Kidney (tissue), 14 donors: ENCODE measurements around the gene BOD1L1. TPM values are rescaled to one million over a fixed set of nuclear protein-coding genes. Genes with fewer than 3 reads are reported as not detected.

ENCODE experiments used
- DNase-seq, 5 donors: peaks; one replicate each; pipeline ENCODE4 v3.0.0-alpha.2; 2013 to 2020
- FAIRE-seq: peaks from 2 replicates; lab custom pipeline; 2012; peaks lifted over from hg19 to GRCh38; lab: Jason Lieb, UNC
- H3K27ac ChIP-seq, 2 donors: one replicate each; pipeline ENCODE4 v1.7.0; 2013; ENCODE audit warnings: low read depth in 2 of 2, low read length in 2 of 2, inconsistent platforms in 1 of 2
- H3K27me3 ChIP-seq: one replicate; pipeline ENCODE4 v1.7.1; 2013; ENCODE audit warnings: low read length, inconsistent platforms; ENCODE audit not compliant: control insufficient read depth, insufficient read depth
- H3K36me3 ChIP-seq, 3 donors: one replicate each; pipeline versions ENCODE4 v1.7.0 to v1.7.1; 2013; ENCODE audit warnings: low read length in 3 of 3, control low read depth in 1 of 3, inconsistent platforms in 1 of 3; ENCODE audit not compliant: insufficient read depth in 3 of 3, control insufficient read depth in 2 of 3
- H3K4me1 ChIP-seq, 3 donors: one replicate each; pipeline versions ENCODE4 v1.7.0 to v1.7.1; 2013; ENCODE audit warnings: low read length in 3 of 3, inconsistent platforms in 1 of 3, low read depth in 1 of 3; ENCODE audit not compliant: control insufficient read depth in 2 of 3, insufficient read depth in 2 of 3
- H3K4me3 ChIP-seq, 3 donors: one replicate each; pipeline versions ENCODE4 v1.7.0 to v1.8.1; 2013; ENCODE audit warnings: low read length in 3 of 3, control low read depth in 1 of 3, inconsistent platforms in 1 of 3
- H3K9ac ChIP-seq, 3 donors: one replicate each; pipeline versions ENCODE4 v1.7.0 to v1.7.1; 2013; ENCODE audit warnings: low read length in 3 of 3, control low read depth in 1 of 3, inconsistent platforms in 1 of 3
- H3K9me3 ChIP-seq, 3 donors: one replicate each; pipeline versions ENCODE4 v1.7.0 to v1.7.1; 2013; ENCODE audit warnings: low read length in 3 of 3, control low read depth in 1 of 3, inconsistent platforms in 1 of 3; ENCODE audit not compliant: control insufficient read depth in 2 of 3, insufficient read depth in 1 of 3
- intact Hi-C: fragments of 100-400 bp; cut with DNase I; formaldehyde crosslinking; loops from one replicate; pipeline ENCODE4 v1.11.1; 2022
- polyA plus RNA-seq: library from polyadenylated mRNA; stranded (reverse); fragments of 350-450 nt; fragmentation: Illumina TruSeq; extraction: RNeasy Lipid Tissue Mini Kit (QIAGEN cat#74804); gene quantifications from one replicate; pipeline ENCODE4 v1.2.3, GENCODE V29; 2014; ENCODE audit warnings: low read depth, low replicate concordance; ENCODE audit not compliant: insufficient read depth
- total RNA-seq: library from RNA; stranded (reverse); fragmentation: NEBNext Ultra II Directional; extraction: Animal tissue kit (Norgen Biotek cat#: 25700); gene quantifications from one replicate; pipeline ENCODE4 v1.2.1, GENCODE V29; 2021
- TF ChIP-seq, protein P1 (sequence below): IDR thresholded peaks from 3 replicates; pipeline ENCODE4 v1.5.1; 2012; ENCODE audit warnings: mild to moderate bottlenecking, moderate library complexity, borderline replicate concordance; ENCODE audit not compliant: insufficient read depth; ENCODE audit errors: extremely low read depth
- donor health status: control.
- donor health status: control.
- donor health status: control.
- donor health status: control.
- donor health status: control.
- donor health status: DM: yes; HTN: yes; CAD: no.
- donor health status: Normal renal cell carcinoma (clear cell type).

The BOD1L1 gene
- total and polyA plus RNA-seq, 2 donors from 2014 or later = 9.0 to 45.6 TPM

DNA sequence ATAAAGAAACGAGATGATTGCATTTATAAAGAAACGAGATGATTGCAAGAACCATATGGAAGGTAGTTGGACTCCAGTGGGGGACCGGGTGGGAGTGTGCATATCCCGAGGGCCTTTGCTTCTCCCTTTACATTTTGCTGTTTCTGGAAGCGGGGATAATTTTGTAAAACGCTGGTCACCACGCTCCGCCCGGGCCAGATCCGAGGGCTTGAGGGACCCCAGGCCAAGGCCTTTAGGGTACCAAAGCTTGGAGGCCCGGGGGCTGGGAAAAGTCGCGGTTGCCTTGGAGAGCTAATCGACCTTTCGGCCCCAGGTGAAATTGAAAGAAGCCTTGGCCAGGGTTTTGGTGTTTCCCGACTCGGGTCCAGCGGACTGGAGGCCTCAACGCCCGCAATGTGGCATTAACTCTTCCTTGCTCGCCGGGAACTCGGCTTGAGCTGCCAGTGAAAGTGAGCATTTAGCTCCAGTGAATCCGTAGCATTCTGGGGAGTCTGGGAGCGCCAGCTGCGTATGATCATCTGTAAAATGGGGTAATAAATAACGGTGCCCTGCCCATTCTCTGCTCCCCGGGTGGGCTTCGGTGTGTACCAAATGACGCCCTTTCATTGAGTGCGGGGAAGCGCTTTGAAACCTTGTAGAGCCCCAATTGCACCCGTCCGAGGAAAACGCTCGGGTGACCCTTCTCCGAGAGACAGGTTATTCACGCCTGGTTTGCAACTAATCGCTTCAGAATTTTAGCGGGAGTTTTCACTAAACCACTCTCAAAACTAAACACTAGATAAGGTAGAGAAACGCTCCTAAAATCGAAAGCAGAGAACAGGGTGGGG lies 87.7 kb downstream of the BOD1L1 start:
- intact Hi-C loops = loop anchor here (10.0 kb wide), 1 partner anchor 685 kb away; no protein-coding TSS in a partner anchor
- Histone ChIP-seq H3K27me3 (peaks cover 80% of the 10 kb centered on the region), H3K4me1 (peaks cover 0 to 13% (median 6%) of the 10 kb centered on the region in 3 donors), H3K4me3 (no peak overlapping the region), H3K9me3 (no peaks in the 10 kb centered on the region), H3K9ac (no peak overlapping the region), H3K27ac (no peak overlapping the region), H3K36me3 (no peaks in the 10 kb centered on the region)
- FAIRE-seq = no peak
- DNase-seq = peak in 2 of 5 donors; percentile 13 to 27
- TF ChIP-seq, protein P1, sequence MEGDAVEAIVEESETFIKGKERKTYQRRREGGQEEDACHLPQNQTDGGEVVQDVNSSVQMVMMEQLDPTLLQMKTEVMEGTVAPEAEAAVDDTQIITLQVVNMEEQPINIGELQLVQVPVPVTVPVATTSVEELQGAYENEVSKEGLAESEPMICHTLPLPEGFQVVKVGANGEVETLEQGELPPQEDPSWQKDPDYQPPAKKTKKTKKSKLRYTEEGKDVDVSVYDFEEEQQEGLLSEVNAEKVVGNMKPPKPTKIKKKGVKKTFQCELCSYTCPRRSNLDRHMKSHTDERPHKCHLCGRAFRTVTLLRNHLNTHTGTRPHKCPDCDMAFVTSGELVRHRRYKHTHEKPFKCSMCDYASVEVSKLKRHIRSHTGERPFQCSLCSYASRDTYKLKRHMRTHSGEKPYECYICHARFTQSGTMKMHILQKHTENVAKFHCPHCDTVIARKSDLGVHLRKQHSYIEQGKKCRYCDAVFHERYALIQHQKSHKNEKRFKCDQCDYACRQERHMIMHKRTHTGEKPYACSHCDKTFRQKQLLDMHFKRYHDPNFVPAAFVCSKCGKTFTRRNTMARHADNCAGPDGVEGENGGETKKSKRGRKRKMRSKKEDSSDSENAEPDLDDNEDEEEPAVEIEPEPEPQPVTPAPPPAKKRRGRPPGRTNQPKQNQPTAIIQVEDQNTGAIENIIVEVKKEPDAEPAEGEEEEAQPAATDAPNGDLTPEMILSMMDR = no peak

DNA sequence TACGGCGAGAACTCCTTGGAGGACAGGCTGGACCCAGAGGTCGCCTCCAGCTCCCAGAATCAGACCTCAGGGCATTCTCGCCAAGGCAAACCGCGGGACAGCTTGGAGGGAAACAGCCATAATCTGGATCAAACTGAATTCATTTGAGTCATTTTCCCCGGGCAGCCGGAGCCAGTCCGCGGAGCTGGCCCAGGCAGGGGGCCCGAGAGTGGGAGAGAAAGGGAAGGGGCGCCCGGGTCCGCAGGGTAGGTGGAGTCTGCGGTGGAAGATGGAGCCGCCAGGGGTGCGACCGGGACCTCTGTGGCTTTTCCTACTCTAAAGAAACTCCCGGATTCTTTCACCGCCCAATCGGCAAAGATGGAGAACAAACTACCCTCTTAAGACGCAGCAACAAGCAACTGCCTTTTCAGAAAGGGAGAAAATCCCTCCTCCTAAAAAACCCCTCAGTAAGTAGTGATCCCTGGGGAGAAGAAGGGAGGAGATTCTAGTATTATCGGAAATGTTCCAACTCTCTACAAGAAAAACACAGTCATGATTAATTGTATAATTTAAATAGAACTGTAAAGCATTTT lies 88.4 kb downstream of the BOD1L1 start:
- no peak overlapping the region for H3K9ac ChIP-seq
- FAIRE-seq = no peak
- intact Hi-C loops = no loop called here
- peak in 3 of 5 donors; percentile 18 to 38 (median 35) for DNase-seq
- no peaks in the 10 kb centered on the region for H3K36me3 ChIP-seq
- no peaks in the 10 kb centered on the region for H3K9me3 ChIP-seq
- H3K4me3 ChIP-seq = no peak overlapping the region
- TF ChIP-seq, protein P1 = no peak
- H3K27me3 ChIP-seq = peaks cover 86% of the 10 kb centered on the region
- H3K4me1 ChIP-seq = peaks cover 0 to 13% (median 6%) of the 10 kb centered on the region in 3 donors
- H3K27ac ChIP-seq = no peak overlapping the region

DNA sequence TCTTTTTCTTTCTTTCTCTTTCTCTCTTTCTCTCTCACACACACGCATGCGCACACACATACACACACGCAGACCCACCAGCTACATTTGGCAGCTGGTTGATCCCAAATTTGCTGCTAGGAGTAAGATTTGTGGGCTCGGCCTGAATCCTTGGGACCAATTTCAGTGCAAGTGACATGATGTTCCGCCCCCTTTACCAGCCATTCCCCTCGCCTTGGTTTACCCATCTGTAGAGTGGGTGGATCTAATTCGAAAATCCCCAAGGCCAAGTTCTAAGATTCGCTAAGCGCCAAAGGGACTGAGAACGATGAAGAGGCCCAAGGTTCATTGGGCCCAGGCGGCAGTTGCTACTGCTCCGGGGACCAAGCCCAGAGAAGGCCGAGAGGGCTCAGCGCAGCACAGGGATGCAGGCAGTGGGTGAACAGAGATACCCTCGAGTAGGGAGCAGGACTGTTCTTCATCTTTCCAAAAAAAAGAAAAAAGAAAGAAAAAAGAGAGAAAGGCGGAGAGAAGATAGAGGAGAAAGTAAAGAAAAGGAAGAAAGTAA lies 89.0 kb downstream of the BOD1L1 start:
- TF ChIP-seq, protein P1 = no peak
- Histone ChIP-seq H3K36me3 (no peaks in the 10 kb centered on the region), H3K4me1 (peaks cover 0 to 9% (median 6%) of the 10 kb centered on the region in 3 donors), H3K4me3 (no peak overlapping the region), H3K27me3 (peaks cover 90% of the 10 kb centered on the region), H3K9me3 (no peaks in the 10 kb centered on the region), H3K9ac (no peak overlapping the region), H3K27ac (no peak overlapping the region)
- DNase-seq (peak in 1 of 5 donors; percentile 2), FAIRE-seq (no peak)
- intact Hi-C loops = no loop called here
